Measurements from ENCODE around the gene MYPN.
"Not testable (repeated sequence)": the region's sequence is repeated elsewhere in the genome, so short reads cannot be mapped to it uniquely, and the experiment has no call there.

MYPN gene

GRCh38 chr10:68175949-68176348 is 66.7 kb downstream of the MYPN start:
- no peak for DNase-seq

GRCh38 chr10:68176797-68177196 is 67.5 kb downstream of the MYPN start:
- DNase-seq = no peak

- no peak for DNase-seq
These were observed 69.3 kb downstream of the MYPN start for GRCh38 chr10:68178592-68178991.

- DNase-seq = no peak
These were observed 69.7 kb downstream of the MYPN start for GRCh38 chr10:68179016-68179415.

- DNase-seq = no peak
These were observed 71.2 kb downstream of the MYPN start for GRCh38 chr10:68180490-68180889.

GRCh38 chr10:68184546-68184945 is 75.3 kb downstream of the MYPN start:
- DNase-seq = no peak

- DNase-seq = no peak
These were observed 75.8 kb downstream of the MYPN start for GRCh38 chr10:68185085-68185484.

GRCh38 chr10:68188835-68189234 is 79.5 kb downstream of the MYPN start:
- DNase-seq = no peak

GRCh38 chr10:68192113-68192512 is 82.8 kb downstream of the MYPN start:
- DNase-seq = no peak

GRCh38 chr10:68194290-68194689 is 85.0 kb downstream of the MYPN start:
- no peak for DNase-seq

- not testable (repeated sequence) for DNase-seq
These were observed 86.5 kb downstream of the MYPN start for GRCh38 chr10:68195776-68196175.

GRCh38 chr10:68196701-68197100 is 87.4 kb downstream of the MYPN start:
- no peak for DNase-seq

- DNase-seq = peak; percentile 19
These were observed 93.7 kb downstream of the MYPN start for GRCh38 chr10:68202960-68203353.

GRCh38 chr10:68208424-68209042 is 99.2 kb downstream of the MYPN start:
- peak; percentile 40 for DNase-seq

- no peak for DNase-seq
These were observed 102.4 kb downstream of the MYPN start for GRCh38 chr10:68211669-68212068.

GRCh38 chr10:68212721-68213352 is 103.5 kb downstream of the MYPN start:
- peak; percentile 29 for DNase-seq

- no peak for DNase-seq
These were observed 109.5 kb downstream of the MYPN start for GRCh38 chr10:68218786-68219185.

- DNase-seq = no peak
These were observed 111.9 kb downstream of the MYPN start for GRCh38 chr10:68221196-68221595.

GRCh38 chr10:68222391-68222790 is 113.1 kb downstream of the MYPN start:
- DNase-seq = no peak

- DNase-seq = no peak
These were observed 114.4 kb downstream of the MYPN start for GRCh38 chr10:68223535-68224165.

GRCh38 chr10:68224810-68225209 is 115.5 kb downstream of the MYPN start:
- DNase-seq = no peak

- DNase-seq = no peak
These were observed 121.0 kb downstream of the MYPN start for GRCh38 chr10:68230268-68230667.

GRCh38 chr10:68231106-68231816 is 122.0 kb downstream of the MYPN start:
- DNase-seq = peak; percentile 60

- no peak for DNase-seq
These were observed 122.5 kb downstream of the MYPN start, which contains the start of gene ATOH7 for GRCh38 chr10:68231817-68232251. TSS of gene ATOH7 (minus strand) at chr10:68232113. CDS start at chr10:68231677, 436 bp downstream.

All from activated CD4-positive, alpha-beta T cell treated with anti-CD3 and anti-CD28 coated beads, Interleukin-2, Interleukin-6, amounts not matched to agents 100 ng/mL and 50 ng/mL, durations not matched to agents 16 hours and 8 hours (primary cell).